ENCODE measurements around the gene C2orf74.
A peak's percentile ranks its signal among the peaks of the same experiment; 100 is the strongest.
"Not testable (repeated sequence)": the region's sequence is repeated elsewhere in the genome, so short reads cannot be mapped to it uniquely, and the experiment has no call there.

C2orf74 gene

DNA sequence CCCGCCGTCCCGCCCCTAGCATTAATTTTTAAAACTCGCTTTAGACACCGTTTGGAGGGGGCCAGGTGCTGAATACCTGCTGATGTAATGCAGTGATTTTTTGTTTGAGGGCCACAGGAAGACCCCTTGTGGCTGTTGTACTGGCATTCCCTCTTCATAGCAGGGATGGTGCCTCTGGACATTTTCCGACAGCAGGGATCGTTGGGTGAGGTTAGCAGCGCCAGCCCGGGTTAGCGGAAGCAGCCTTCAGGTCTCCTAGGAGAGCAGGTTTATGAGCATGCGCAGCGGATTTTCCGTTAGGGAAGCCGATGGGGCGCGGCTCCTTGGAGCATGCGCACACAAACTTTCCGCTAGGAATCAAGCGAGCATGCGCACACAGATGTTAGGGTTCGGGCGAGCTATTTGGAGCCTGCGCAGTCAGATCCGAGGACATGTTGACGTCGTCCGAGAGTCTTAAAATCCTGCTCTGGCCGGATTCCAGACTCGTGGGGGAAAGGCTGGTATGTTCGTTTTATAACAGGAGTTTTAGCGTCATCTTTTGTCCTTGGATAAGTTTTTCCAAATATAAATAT, 17.2 kb upstream of the C2orf74 start:
- DNase-seq (ENCODE audit: insufficient read length, low spot score) (peak; percentile 84), FAIRE-seq (peak; percentile 98)
- TF ChIP-seq TAF1 (IDR thresholded peaks at IDR 0.05; ENCODE audit: low read depth, low read length) (no peak), POU2F2 (IDR thresholded peaks at IDR 0.05; ENCODE audit: low read depth, low read length) (no peak), POLR2A (IDR thresholded peaks at IDR 0.05; ENCODE audit: low read depth, low read length) (peak; percentile 72), POLR2AphosphoS5 (IDR thresholded peaks at IDR 0.05; ENCODE audit: low read depth, low read length) (peak; percentile 75), PAX5 (IDR thresholded peaks at IDR 0.05; ENCODE audit: insufficient read depth, low read length, severe bottlenecking) (no peak), SPI1 (IDR thresholded peaks at IDR 0.05; ENCODE audit: low read depth, low read length) (no peak)

DNA sequence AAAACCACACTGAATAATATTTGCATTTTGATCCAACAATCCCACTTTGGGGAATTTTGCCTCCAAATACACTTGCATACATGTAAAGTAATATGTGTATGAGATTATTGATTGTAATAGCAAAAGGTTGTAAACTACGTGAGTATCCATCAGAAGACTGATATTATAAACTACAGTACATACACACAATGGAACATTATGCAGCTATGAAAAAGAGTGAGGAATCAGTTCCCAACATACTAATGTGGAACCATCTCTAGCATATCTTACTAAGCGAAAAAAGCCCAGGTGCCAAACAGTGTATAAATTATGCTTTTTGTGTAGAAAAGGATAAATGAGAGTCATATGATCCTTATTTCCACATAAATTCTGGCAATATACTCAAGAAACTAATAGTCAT, 16.0 kb upstream of the C2orf74 start:
- no peak for FAIRE-seq
- TF ChIP-seq POLR2AphosphoS5 (IDR thresholded peaks at IDR 0.05; ENCODE audit: low read depth, low read length) (no peak), POLR2A (IDR thresholded peaks at IDR 0.05; ENCODE audit: low read depth, low read length) (no peak), SPI1 (IDR thresholded peaks at IDR 0.05; ENCODE audit: low read depth, low read length) (no peak), PAX5 (IDR thresholded peaks at IDR 0.05; ENCODE audit: insufficient read depth, low read length, severe bottlenecking) (no peak), POU2F2 (IDR thresholded peaks at IDR 0.05; ENCODE audit: low read depth, low read length) (no peak), TAF1 (IDR thresholded peaks at IDR 0.05; ENCODE audit: low read depth, low read length) (no peak)
- no peak for DNase-seq (ENCODE audit: insufficient read length, low spot score)

DNA sequence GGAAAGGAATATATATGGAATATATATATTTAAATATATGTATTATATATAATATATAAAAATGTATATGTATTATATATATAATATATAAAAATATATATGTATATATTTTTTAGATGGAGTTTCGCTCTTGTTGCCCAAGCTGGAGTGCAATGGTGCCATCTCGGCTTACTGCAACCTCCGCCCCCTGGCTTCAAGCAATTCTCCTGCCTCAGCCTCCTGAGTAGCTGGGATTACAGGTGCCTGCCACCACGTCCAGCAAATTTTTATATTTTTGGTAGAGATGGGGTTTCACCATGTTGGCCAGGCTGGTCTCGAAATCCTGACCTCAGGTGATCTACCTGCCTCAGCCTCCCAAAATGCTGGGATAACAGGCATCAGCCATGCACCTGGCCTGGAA, 13.9 kb upstream of the C2orf74 start:
- FAIRE-seq; DNase-seq (ENCODE audit: insufficient read length, low spot score): not testable (repeated sequence)

DNA sequence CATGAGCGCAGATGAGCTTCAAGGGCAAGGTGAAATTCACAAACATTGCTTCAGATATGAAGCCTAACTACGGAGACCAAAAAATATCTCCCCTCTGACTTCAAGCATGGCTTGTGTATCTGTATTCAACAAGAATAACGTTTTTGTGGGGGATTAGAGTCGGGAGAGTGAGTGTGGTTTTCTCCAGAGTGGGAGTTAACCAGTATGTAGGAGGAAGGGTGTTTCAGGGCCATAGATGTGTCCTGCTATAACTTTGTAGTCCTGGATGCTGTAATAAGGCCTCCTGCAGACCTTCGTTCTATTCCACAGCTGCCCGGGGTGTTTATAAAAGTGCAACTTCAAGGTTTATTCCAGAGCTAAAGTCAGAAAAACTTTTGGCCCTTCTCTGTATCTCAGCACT, 12.9 kb upstream of the C2orf74 start:
- no peak for TF ChIP-seq PAX5 (IDR thresholded peaks at IDR 0.05; ENCODE audit: insufficient read depth, low read length, severe bottlenecking)
- TF ChIP-seq POU2F2 (IDR thresholded peaks at IDR 0.05; ENCODE audit: low read depth, low read length), result no peak
- no peak for TF ChIP-seq POLR2A (IDR thresholded peaks at IDR 0.05; ENCODE audit: low read depth, low read length)
- TF ChIP-seq TAF1 (IDR thresholded peaks at IDR 0.05; ENCODE audit: low read depth, low read length), result no peak
- TF ChIP-seq POLR2AphosphoS5 (IDR thresholded peaks at IDR 0.05; ENCODE audit: low read depth, low read length), result no peak
- no peak for DNase-seq (ENCODE audit: insufficient read length, low spot score)
- no peak for FAIRE-seq

DNA sequence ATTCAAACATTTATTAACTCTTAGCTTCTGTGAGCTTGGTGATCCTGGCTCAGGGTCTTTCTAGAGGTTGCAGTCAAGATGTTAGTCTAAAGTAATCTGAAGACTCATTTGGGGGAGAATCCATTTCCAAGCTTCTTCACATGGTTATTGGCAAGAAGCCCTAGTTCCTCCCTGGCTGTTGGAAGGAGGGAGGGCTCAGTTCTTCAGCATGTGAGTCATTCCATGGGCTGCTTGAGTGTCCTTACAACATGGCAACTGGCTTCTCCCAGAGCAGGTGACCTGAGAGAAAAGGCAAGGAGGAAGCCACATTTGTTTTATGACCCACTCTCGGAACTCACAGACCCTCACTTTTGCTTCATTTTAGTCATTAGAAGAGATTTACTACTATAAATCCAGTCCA, 10.6 kb upstream of the C2orf74 start:
- FAIRE-seq (no peak), DNase-seq (ENCODE audit: insufficient read length, low spot score) (no peak)
- TF ChIP-seq POU2F2 (IDR thresholded peaks at IDR 0.05; ENCODE audit: low read depth, low read length) (no peak), POLR2AphosphoS5 (IDR thresholded peaks at IDR 0.05; ENCODE audit: low read depth, low read length) (no peak), POLR2A (IDR thresholded peaks at IDR 0.05; ENCODE audit: low read depth, low read length) (no peak), PAX5 (IDR thresholded peaks at IDR 0.05; ENCODE audit: insufficient read depth, low read length, severe bottlenecking) (no peak), SPI1 (IDR thresholded peaks at IDR 0.05; ENCODE audit: low read depth, low read length) (no peak), TAF1 (IDR thresholded peaks at IDR 0.05; ENCODE audit: low read depth, low read length) (no peak)

DNA sequence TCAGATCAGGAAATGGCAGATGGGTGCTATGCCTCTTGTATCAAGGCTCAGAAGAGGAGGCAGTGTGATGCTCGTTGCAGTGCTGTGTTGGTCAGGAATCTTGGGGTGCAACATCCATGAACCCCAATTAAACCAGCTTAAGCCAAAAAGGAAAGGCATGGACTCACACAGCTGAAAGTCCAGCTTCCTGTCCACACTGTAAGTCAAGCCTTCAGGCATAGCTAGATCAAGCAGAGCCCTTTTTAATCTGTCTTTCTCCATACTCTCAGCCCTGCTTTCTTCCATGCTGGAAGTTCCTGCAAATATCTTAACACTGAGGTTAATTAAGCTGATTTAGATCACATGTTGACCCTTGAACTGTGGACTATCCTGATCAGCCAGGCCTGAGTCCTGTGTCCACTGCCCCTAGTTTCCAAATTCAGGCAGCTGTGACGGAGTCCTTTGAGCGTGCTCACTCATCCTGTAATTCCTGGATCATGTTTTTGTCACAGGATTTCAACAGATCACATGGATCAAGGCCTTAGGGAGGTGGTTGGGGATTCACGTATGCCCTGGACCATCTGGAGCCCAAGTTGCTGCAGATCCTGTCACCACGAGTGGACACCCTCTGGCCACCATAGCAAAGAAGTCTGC, 4.5 kb upstream of the C2orf74 start:
- DNase-seq (ENCODE audit: insufficient read length, low spot score), result no peak
- TF ChIP-seq POLR2A (IDR thresholded peaks at IDR 0.05; ENCODE audit: low read depth, low read length) (no peak), POLR2AphosphoS5 (IDR thresholded peaks at IDR 0.05; ENCODE audit: low read depth, low read length) (no peak), POU2F2 (IDR thresholded peaks at IDR 0.05; ENCODE audit: low read depth, low read length) (no peak), TAF1 (IDR thresholded peaks at IDR 0.05; ENCODE audit: low read depth, low read length) (no peak)
- FAIRE-seq, result no peak

DNA sequence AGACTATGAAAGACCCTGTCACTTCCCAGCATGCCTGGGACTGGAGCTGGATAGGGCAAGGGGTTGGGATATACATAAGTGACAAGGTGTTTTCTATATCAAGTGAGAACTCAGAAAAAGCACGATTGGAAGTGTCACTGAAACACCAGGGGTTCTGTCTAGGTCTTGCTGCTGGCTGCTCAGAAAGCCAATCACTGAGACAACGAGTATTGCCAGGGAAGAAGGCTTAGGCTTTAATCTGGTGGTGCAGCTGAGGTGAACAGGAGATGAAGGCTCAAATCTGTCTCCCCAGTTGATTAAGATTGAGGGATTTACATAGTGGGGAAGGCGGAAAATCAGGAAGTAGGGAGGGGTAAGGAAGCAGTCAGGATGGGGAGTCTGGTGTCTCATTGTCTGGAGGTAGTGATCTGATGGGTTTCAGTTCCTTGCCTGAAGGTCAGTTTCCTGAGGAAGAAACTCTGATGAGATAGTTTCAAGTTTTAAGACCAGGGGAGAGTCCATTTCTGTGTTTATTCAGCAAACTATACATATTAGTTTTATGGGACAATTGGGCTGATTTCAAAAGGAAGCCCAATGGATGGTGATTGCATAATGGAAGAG, 3.5 kb upstream of the C2orf74 start:
- TF ChIP-seq TAF1 (IDR thresholded peaks at IDR 0.05; ENCODE audit: low read depth, low read length), result no peak
- peak; percentile 83 for TF ChIP-seq SPI1 (IDR thresholded peaks at IDR 0.05; ENCODE audit: low read depth, low read length)
- FAIRE-seq (no peak), DNase-seq (ENCODE audit: insufficient read length, low spot score) (no peak)

DNA sequence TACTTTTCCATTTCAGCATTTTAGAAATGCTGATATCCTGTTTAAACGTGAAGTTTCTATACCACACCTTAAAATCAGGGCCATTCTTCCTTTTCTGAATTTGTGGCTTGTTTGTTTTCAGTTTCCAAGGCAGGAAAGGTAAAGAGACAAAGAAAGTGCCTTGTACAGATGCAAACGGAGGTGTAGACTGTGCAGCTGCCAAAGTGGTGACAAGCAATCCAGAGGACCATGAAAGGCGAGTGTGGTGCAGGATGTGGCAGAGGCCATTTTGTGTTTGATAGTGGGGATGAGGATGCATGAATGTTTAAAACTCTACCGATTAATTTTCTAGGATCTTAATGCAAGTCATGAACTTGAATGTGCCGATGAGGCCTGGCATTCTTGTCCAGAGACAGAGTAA, 733 bp downstream of the C2orf74 start:
- no peak for FAIRE-seq
- no peak for DNase-seq (ENCODE audit: insufficient read length, low spot score)
- TF ChIP-seq POLR2AphosphoS5 (IDR thresholded peaks at IDR 0.05; ENCODE audit: low read depth, low read length) (no peak), TAF1 (IDR thresholded peaks at IDR 0.05; ENCODE audit: low read depth, low read length) (no peak), SPI1 (IDR thresholded peaks at IDR 0.05; ENCODE audit: low read depth, low read length) (no peak)

DNA sequence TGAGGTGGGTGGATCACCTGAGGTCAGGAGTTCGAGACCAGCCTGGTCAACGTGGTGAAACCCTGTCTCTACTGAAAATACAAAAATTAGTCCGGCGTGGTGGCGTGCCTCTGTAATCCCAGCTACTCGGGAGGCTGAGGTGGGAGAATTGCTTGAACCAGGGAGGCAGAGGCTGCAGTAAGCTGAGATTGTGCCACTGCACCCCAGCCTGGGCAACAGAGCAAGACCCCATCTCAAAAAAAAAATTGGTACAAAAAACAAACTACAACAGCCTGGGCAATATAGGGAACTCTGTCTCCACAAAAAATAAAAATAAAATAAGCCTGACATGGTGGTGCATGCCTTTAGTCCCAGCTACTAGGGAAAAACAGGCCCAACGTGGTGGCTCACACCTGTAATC, 3.1 kb downstream of the C2orf74 start:
- not testable (repeated sequence) for DNase-seq (ENCODE audit: insufficient read length, low spot score); FAIRE-seq

DNA sequence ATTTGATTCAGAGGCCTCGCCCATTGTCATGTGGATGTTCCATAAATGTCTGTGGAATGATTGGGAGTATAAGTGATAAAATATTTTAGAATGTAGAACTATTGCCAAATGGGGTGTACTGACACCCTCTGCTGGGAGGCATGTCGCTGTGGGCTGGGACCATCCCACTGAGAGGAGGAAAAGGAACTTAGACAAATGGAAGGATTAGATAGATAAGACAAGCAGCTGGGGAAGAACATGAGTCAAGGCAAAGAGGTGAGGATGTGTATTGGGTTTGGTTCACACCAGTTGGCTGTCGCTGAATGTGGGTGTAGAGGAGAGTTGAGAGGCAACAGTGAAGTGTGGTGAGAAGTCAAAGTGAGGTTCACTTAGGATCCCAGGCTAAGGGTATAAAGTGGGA, 4.0 kb downstream of the C2orf74 start:
- TF ChIP-seq TAF1 (IDR thresholded peaks at IDR 0.05; ENCODE audit: low read depth, low read length) (no peak), POU2F2 (IDR thresholded peaks at IDR 0.05; ENCODE audit: low read depth, low read length) (no peak), SPI1 (IDR thresholded peaks at IDR 0.05; ENCODE audit: low read depth, low read length) (no peak), POLR2A (IDR thresholded peaks at IDR 0.05; ENCODE audit: low read depth, low read length) (no peak), POLR2AphosphoS5 (IDR thresholded peaks at IDR 0.05; ENCODE audit: low read depth, low read length) (no peak), PAX5 (IDR thresholded peaks at IDR 0.05; ENCODE audit: insufficient read depth, low read length, severe bottlenecking) (no peak)
- FAIRE-seq, result no peak

DNA sequence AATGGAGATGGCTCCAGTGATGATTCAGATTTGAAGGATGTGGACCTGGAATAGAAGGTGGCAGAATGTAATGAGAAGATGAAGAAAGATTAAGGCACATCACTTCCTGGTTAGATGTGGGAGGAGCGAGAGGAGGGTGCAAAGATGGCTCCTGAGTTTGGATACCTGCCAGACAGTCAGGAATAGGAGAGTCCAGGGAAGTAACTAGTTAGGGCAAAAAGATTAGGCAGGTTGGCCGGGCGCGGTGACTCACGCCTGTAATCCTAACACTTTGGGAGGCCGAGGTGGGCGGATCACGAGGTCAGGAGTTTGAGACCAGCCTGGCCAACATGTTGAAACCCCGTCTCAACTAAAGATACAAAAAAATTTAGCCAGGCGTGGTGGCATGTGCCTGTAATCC, 5.6 kb downstream of the C2orf74 start:
- DNase-seq (ENCODE audit: insufficient read length, low spot score), result no peak
- FAIRE-seq, result no peak
- no peak for TF ChIP-seq PAX5 (IDR thresholded peaks at IDR 0.05; ENCODE audit: insufficient read depth, low read length, severe bottlenecking)

More for the DNA sequence above, 4.0 kb downstream of the C2orf74 start:
- no peak for DNase-seq (ENCODE audit: insufficient read length, low spot score)
